NCI-H69 (cell line): ENCODE data around the gene OPN4.

ENCODE experiments used
- DNase-seq: peaks from one replicate; lab custom pipeline; 2025; lab: John Stamatoyannopoulos, UW

OPN4 gene

DNA sequence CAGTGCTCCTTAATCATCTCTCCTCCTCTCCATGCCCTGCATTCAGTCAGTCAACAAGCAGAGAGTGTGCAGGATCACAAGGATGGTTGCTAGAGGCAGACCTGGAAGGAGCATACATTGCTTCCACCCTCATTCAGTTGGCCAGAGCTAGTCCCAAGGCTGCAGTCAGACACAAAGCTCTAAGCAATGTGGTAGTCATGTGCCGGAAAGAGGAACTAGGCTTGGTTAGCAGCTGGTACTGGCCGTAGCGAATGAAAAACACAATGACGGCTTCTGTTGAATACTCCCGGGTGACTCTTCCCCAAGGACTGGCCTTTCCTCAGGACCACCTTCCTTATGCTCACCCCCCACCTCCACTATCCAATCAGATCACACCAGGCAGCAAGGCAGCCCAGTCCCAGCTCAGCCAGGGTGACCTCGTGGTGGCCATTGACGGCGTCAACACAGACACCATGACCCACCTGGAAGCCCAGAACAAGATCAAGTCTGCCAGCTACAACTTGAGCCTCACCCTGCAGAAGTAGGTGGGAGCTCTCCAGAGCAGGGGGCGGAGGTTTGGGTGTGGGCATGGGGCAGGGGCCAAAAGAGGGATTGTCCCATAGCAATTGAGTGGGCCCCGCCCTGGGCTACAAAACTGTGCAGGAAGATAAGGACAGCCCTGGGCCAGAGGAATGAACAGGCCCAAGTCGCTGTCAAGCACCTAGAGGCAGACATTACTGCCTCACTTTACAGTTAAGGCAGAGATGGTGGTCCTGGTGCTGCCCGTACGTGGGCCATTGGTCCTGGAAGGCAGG is 24.8 kb downstream of the OPN4 start:
- no peak for DNase-seq

DNA sequence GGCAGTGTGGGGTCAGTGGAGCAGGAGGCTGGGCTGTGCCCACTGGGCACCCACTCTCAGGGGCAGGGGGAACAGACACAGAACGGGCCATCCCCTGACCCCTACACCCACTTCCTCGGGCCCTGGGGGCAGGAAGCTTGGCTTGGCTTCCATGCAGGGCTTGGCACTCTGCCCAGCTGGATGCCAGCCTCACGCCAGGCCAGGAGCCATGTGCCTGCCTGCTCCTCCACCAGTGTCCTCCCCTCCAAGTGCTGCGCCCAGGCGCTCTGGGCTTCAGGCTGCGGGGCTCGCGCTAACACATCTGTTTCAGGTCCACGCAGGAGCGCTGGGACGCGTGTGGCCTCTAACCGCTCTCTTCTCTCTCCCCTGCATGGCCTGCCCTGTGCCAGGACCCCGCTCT is 26.7 kb downstream of the OPN4 start:
- DNase-seq: peak; percentile 58

DNA sequence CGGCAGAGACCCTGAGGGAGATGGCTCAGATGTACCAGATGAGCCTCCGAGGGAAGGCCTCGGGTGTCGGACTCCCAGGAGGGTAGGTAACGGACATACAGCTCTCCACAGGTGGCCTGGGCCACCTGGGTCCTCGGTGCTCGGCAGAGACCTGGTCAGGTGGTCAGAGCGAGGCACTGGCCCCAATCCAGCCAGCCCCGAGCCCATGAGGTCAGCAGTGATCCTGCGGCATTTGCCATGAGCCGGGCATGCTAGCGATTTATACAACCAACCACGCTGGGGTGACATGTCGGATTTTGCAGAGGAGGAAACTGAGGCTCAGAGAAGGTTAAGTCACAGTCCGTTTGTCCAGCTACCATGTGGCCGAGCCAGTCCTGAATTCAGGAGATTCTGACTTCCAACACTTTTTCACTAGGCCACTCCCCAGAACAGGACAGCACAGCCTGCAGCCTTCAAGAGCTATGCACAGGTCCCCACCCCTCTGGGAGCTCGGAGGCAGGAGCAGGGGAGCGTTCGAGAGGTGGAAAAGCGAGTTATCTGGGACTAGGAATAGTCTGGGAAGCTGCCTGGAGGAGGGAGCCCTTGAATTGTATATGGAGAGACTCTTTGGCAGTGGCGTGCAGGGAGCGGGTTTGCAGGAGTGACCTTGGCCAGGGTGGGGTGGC is 27.5 kb downstream of the OPN4 start:
- no peak for DNase-seq

DNA sequence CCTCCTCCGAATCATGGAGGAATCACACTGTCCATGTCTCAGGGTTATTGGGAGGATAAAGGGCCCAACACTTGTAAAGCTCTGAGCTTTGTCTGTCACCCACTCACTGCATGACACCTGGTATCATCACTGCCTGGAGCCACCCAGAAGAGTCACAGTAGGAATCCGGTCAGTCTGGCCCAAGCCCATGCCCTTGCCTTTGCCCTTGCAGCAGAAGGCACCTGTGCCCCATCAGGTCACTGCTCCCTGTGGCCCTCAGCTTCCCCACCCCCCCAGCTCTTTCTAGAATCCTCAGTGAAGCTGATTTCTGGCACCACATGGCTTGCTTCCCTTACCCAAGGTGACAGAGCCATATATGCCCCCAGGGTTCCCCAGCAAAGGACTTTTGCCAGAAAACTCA is 28.3 kb downstream of the OPN4 start:
- DNase-seq: no peak

DNA sequence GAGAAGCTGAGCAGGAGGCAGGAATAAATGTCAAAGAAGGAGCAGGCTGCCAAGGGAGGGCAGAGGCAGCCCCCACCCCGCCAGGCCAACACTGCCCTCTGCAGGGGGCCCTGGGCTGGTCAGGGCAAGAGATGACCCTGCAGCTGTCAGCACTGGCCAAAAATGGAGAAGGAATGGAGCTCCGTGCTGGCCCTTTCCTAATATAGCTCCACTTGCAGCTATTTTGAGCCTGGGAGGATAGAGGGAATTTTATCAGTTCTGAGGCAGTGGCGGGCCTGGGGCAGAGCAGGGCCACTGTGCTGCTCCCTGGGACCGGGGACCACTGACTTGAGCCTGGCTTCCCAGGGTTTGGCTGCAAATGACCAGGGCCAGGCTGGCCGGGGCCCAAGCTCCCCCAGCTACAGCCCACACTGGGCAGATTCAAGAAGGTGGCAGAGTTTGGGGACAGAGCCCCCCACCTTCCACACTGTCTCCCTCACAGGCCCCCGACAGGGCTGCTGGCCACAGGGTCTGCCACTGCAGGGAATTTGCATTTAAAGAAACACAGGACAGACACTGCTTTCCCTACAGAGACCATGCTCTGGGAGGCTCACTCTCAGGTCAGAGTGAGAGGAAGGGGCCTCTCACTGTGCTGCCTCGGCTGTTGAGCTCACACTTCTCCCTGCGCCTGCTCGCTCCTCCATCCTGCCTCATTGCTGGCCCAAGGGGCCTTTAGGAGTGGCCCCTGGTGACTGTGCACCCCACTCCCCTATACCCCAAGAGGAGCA is 30.2 kb downstream of the OPN4 start:
- peak; percentile 17 for DNase-seq

DNA sequence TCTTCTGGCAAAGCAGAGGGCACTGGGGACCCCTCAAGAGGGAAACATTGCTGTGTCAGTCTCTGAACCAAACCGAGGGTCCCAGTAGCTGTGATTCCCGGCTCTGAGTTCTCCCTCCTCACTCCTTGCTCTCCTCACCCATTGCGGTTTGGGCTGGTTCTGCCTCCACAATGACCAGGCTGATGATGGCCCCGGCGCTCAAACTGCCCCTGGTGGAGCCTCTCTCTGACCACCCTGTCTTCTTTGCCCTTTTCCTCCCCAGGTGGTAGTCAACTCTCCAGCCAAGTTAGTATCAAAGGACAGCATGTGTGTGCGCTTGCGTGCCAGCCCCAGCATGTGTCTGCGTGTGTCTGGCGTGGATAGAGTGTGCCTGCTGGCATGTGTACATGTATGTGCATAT is 31.1 kb downstream of the OPN4 start:
- DNase-seq: no peak

DNA sequence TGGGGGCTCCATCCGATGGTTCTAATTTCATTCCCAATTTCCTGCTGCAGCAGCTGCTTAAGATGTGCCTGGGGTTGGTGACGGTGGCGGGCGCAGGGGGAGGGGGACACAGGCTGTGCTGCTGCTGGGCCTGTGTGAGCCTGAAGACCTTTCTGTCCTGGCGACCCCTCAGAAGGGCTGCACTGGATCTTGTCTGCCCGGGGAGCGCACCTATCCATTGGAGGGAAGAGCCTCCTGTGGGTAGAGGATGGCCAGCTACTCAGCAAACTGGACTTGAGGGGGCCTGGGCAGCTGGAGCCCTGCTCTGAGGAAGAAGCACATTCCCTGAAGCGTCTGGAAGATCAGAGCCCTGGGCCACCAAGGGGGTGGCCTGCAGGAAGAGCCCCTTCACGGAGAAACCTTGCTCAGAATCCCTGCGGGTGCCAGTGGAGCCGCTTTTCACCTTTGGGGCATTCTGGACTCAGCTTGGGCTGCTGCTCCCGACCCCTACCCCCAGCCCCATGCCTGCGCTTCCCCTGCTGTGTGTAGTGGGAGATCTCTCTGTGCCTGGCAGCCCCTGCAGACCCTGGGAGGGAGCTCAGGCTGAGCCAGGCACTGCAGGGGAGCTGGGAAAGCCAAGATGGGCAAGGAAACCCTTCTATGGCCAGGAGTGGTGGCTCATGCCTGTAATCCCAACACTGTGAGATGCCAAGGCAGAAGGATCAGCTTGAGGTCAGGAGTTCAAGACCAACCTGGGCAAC is 31.7 kb downstream of the OPN4 start:
- no peak for DNase-seq

DNA sequence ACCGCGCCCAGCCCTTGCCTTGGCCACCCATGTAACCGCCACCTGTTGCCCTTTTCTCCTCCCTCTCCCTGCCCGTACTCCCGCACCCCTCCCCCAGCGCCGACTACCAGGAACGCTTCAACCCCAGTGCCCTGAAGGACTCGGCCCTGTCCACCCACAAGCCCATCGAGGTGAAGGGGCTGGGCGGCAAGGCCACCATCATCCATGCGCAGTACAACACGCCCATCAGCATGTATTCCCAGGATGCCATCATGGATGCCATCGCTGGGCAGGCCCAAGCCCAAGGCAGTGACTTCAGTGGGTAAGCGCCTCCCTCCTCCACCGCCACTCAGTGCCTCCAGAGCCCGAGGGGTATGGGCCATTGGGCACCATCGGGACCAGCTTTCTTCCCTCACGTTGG is 32.6 kb downstream of the OPN4 start:
- DNase-seq: no peak

DNA sequence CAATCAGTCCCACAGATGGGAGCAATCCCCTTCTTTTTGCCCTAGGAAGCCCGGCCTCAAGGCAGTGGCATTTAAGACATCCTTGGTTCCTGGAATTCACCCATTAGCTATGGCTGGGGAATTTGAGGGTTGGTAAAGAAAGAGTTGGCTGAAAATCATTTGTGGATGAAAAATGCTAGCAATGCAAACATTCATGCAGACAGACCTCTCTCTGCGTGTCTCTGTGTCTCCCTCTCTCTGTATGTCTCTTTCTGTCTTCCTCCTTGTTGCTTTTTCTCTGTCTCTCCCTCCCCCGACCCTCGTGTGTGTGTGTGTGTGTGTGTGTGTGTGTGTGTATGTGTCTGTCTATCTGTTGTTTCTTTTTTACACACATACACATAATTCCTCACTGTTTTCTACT is 33.4 kb downstream of the OPN4 start:
- no peak for DNase-seq

DNA sequence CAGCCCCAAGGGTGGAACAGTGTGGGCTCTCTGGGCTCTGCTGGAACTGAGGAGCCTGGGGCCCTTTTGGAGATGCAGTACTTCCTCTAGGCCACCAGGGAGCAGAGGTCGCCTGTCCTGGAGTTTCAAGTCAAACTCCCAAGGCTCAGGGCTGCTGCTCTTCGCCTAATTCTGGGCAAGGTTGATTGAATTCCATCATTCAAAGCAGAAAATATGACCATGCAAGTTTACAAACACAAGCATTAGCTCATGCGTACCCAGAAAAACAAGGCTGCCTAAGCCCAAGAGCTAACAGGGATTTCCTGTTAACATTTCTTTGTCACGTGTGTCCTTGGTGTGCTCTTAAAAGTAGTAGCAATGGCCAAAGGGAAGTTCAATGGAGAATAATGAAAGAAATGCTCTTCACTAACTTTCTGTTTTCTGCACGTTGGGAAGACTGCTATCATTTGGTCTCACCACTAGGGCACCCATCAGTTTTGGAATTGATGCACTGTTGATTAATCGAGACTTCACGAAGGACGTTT is 34.1 kb downstream of the OPN4 start:
- DNase-seq: peak; percentile 61

DNA sequence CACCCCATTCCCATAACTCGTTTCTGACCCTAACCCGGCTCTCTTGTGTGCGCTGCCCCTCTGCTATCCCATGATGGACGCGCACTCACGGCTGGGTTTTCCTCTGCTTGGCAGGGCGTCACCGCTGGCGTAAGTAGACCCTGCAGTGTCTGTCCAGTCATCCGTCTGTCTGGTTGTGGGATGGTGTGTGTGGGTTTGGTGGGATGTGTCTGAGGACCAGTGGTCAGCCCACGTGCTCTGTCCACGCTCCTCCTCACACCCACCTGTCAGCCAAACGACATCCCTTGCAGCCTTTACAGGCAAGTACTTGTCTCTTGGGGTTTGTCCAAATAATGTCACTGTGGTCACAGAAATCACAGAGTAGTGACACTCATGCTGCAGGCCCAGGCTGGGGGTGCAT is 34.8 kb downstream of the OPN4 start:
- no peak for DNase-seq

DNA sequence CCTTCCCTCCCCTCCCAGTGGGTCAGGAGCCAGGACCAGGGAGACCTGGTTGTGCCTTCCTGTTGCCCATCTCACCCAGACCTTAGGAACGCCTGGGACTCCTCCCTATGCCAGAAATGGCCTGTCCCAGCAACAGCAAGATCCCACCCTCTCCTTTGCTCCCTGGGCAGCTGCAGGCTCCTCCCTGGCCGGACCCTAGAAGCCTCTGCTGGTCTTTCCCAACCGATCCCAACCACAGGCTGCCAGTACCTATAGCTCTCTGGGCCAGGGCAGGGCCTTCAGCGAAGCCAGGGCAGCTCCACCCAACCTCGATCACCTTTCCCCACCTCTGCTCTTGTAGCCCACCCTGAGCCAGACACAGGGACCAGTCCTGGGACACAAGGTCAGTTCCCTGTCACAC is 35.9 kb downstream of the OPN4 start:
- no peak for DNase-seq

DNA sequence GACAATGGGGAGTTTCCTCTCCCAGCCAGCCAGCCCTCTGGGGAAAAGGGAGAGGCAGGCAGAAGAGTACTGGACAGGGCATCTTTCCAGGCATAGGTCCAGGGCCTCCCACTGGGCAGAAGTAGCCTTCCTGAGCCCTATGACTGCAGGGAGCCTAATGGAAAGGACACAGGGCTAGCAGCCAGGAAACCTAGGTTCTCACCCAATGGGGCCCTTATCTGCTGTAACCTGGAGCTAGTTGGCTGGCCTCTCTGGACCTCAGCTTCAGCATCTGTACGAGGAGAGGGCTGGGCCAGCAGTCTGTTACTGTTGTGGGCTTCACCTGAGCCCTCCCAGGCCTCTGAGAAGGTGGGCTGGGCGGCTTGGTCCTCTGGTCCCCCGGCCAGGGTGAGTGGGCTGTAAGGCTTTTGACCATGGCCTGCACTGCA is 36.3 kb downstream of the OPN4 start:
- DNase-seq: no peak

DNA sequence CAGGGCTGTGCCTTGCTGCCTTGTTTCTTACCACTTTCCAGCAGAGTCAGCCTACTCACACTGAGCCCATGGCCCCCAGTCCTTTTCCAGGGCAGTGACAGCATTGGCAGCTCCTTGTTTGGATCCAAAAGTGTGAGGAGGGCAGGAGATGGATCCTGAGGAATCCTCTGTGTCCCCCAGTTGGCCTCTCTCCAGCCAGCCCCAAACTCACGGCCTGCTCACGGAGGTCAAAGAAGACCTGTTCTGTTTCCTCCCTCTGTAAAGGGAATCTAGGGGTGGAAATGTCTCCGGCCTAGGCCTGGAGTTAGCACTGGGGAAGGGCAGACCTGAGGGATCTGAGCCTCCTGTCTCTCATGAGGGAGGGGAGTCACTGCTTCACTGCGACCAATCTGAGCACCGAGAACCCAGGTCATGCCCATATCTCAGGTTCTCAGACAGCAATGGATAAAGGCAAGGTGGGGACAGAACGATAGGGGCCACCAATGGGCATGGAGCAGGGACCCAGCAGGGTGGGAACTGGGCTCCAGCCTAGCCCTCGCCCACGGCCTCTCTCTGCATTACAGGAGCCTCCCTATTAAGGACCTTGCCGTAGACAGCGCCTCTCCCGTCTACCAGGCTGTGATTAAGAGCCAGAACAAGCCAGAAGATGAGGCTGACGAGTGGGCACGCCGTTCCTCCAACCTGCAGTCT is 37.1 kb downstream of the OPN4 start:
- DNase-seq: no peak

DNA sequence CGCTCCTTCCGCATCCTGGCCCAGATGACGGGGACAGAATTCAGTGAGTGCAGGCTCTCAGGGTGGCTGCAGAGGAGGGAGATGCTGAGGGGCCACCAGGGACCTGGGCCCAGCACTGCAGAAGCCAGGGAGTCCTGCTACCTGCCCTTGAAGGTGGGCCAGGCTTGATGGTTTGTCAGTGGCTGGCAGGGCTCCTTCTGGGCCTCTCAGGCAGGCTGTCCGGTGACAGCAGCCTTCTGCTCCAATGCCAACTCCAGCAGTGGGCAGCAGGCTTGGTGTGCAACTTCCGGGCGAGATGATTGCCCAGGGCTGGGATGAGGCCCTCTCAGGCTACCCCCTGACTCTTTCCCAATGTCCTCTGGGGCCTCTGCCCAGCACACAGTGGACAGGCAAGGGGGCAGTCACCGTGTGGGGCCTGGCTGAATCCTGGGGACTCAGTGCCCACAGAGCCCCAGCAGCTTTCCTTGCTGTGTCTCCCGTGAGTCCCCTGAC is 37.7 kb downstream of the OPN4 start:
- no peak for DNase-seq

DNA sequence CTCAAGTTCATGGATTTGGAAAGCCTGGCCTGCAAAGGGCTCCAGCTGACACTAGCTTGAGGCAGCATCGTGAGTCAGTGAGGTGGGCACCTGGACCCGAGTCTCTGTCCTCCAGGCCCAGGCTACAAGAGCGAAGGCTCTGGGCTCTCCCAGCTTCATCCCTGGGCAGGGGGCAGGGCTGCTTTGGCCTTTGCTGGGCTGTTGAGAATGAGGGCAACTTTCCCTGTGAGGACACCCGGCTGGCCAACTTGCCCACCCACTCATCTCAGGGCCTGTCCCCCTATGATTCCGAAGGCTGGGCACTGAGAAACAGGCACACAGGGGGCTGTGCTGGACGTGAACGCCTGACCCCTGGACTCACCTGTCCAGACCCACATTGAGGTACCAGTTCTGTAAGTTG is 38.3 kb downstream of the OPN4 start:
- no peak for DNase-seq

DNA sequence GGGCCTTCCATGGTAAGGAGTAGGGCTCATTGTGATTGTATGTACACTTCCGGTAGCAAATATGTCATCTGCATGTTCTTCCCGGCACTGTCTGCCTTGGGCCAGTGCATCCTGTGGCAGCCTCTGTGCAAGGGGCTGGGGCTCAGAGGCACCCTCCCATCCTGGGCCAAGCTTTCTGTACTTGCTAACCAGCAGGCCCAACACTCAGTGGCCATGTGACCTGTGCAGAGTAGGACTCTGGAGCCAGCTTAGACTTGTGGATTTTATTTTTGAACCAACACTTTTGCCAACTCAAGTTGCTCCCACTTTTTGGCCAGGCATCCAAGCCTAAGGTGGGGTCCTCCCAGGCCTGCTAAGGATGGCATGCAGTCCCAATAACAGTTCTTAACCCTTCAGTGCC is 38.9 kb downstream of the OPN4 start:
- no peak for DNase-seq

DNA sequence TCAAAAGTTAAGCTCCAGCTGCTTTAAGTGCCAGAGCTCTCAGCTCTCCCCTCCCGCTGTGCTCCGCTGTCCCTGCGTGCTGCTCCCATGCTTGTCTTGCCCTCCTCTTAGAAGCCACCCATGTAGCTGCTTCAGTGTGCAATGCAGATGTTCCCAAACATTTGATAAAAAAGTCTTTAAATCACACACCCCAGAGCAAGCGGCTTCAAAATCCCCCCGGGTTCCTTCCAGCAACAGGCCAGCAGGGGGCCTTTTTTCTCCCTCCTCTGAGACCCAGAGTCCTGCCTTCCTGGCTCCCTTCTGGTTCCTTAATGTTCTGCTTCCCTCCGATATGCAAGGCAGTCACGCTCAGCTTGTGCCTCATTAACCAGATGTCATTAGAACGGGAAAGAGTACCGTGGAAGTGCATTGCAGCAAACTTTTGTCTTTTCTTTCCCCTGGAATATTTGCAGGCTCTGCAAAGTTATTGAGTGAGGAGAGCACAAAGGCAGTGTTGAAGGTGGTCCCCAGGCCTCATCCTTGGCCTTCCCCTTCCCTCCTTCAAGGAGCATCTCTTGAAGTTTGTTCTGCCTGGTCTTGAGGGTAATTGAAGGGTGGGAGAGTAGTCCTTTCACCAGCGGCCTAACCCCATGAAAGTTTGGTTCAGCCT is 39.5 kb downstream of the OPN4 start:
- peak; percentile 14 for DNase-seq

DNA sequence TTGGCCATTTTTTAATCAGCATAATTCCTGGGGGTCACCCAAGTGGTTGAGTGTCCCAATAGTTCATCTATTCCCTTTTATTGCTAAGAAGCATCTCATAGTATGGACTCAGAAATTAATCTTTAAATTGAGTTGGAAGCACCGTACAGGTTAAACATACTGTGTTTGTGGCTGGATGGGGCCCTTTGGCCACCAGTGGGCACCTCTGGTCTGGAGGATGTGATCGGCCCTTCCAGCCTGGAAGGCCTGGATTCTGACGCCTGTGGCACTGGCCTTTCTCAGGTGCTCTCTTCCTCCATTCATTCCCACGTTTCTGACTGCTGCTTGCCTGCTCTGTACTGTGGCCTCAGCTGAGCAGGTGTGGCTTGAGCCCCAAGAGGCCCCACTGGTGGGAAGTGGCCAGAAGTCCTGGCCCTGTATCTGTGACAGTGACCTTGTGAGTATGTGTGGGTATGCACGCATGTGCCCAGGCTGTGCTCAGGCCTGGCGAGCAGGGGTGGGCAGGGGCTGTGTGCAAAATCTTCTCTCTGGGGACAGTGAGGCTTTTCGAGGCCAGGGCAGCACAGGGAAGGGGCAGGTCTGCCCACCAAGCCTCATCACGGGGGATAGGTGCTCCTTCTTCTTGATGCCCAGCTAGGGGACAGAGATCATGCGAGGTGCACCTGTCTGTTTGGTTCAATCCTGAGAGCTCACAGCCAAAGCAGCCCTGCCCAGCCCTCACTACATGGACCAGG is 44.0 kb downstream of the OPN4 start:
- DNase-seq: no peak

DNA sequence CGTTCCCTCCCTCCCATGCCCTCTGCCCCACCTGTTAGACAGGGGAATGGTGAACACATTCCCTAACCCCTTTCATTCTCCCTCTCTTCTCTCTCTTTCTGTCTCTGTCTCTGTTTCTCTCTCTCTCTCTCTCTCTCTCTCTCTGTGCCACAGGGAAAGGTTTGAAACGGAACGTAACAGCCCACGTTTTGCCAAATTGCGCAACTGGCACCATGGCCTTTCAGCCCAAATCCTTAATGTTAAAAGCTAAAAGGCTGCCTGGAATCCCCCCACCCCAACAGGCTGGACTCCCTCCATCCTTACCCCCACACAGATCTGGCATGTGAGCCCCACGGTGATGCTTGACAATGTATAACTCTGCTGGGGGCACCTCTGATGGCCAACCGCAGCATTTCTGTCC is 44.8 kb downstream of the OPN4 start:
- DNase-seq: no peak
